GM12874 (cell line): ENCODE data around the gene PPP2R5B.
A peak's percentile ranks its signal among the peaks of the same experiment; 100 is the strongest.

ENCODE experiments used
- TF ChIP-seq, protein P1 (sequence below): IDR thresholded peaks from 2 replicates; pipeline ENCODE4 v1.5.1; 2011; ENCODE audit warnings: low read depth, mild to moderate bottlenecking, control low read depth, low read length, moderate library complexity; ENCODE audit not compliant: insufficient read depth

The PPP2R5B gene

DNA sequence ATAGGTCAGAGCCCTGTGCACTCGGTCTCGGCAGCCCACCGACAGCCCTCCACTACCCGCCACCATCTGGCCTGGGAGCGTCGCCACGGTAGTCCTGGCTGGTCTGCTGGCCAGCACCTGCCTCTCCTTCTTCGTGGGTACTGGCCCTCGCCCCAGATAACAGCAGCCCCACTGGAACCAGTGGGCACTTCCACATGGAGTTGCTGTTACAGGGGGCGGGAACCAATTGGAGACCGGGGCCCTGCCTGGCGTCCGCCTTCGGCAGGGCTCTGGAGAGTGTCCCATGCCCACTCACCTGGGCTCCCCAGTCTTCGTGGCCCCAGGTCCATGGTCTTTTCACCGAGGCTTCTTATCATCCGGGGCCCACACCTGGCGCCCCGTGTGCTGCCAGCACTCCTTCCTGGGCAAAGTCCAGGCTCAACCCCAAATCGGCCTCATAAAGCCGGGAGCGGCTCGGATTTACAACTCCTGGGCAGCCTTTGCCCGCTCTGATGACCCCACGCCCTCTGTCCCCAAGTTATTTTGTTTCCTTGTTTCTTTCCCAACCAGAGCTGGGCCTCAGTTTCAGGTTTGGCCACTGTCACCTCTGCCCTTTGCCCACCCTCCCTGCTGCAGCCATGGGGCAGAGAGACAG lies 33.2 kb upstream of the PPP2R5B start:
- TF ChIP-seq, protein P1, sequence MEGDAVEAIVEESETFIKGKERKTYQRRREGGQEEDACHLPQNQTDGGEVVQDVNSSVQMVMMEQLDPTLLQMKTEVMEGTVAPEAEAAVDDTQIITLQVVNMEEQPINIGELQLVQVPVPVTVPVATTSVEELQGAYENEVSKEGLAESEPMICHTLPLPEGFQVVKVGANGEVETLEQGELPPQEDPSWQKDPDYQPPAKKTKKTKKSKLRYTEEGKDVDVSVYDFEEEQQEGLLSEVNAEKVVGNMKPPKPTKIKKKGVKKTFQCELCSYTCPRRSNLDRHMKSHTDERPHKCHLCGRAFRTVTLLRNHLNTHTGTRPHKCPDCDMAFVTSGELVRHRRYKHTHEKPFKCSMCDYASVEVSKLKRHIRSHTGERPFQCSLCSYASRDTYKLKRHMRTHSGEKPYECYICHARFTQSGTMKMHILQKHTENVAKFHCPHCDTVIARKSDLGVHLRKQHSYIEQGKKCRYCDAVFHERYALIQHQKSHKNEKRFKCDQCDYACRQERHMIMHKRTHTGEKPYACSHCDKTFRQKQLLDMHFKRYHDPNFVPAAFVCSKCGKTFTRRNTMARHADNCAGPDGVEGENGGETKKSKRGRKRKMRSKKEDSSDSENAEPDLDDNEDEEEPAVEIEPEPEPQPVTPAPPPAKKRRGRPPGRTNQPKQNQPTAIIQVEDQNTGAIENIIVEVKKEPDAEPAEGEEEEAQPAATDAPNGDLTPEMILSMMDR: no peak

GRCh38 chr11:64891880-64892279 lies 32.6 kb upstream of the PPP2R5B start:
- TF ChIP-seq, protein P1: no peak

GRCh38 chr11:64892411-64892831 lies 32.1 kb upstream of the PPP2R5B start:
- TF ChIP-seq, protein P1: no peak

- TF ChIP-seq, protein P1: no peak
Observed at GRCh38 chr11:64892838-64893193, 31.7 kb upstream of the PPP2R5B start.

- TF ChIP-seq, protein P1: no peak
Observed at GRCh38 chr11:64893194-64894069, 31.1 kb upstream of the PPP2R5B start.

DNA sequence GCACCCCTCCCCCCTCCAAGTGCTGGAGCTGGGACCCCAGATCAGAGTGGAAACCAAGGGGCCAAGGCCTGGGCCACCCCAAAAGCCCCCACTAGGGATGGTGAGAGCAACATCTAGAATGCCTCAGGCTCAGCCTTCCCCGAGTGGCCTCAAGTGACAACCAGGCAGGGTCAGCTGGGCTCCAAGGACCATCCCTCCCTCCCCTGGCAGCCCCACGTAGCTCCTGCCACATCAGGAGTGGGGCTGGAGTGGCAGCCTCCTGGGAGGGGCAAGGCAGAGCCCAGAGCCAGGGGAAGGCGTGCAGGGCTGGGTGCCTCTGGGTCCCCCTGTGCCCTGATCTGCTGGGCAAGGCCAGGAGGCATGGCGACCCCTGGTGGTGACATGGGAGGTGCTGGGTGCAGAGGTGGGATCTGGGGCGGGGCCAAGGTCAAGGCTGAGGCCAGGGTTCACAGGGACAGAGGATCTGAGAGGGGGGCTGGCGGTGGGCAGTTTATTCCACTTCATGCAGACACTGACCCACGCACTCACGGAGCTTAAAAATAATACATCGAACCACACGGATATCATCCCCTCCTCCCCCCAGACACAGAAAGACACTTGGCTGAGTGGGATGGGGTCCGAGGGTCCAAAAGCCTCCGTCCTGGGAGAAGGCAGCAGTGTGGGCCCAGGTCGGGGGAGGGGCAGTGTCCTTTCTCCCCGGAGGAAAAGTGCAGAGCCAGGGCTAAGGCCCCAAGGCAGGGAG lies 30.2 kb upstream of the PPP2R5B start:
- TF ChIP-seq, protein P1: peak; percentile 98

GRCh38 chr11:64894812-64895452 lies 29.6 kb upstream of the PPP2R5B start:
- TF ChIP-seq, protein P1: no peak
